Mesenchymal stem cell (in vitro differentiated cells and primary cell): ENCODE data around the gene BCR.

Experiments
- DNase-seq: peaks from one replicate; pipeline ENCODE4 v3.0.0-alpha.2; 2013
- H2AFZ ChIP-seq: one replicate; pipeline ENCODE4 v1.6.1; 2013; ENCODE audit warnings: low read depth, mild to moderate bottlenecking, control low read depth, inconsistent platforms, low read length, moderate library complexity
- H2AK5ac ChIP-seq: 2 replicates; pipeline ENCODE4 v1.6.1; 2013; ENCODE audit warnings: low read length, moderate library complexity, mild to moderate bottlenecking, inconsistent platforms; ENCODE audit not compliant: severe bottlenecking
- H2BK120ac ChIP-seq: one replicate; pipeline ENCODE4 v1.6.1; 2013; ENCODE audit warnings: low read depth, mild to moderate bottlenecking, inconsistent platforms, low read length, moderate library complexity
- H2BK12ac ChIP-seq, 2 experiments: one replicate each; pipeline ENCODE4 v1.6.1; 2013; ENCODE audit warnings: inconsistent platforms in 2 of 2, low read length in 2 of 2, mild to moderate bottlenecking in 2 of 2, moderate library complexity in 2 of 2, control low read depth in 1 of 2
- H2BK15ac ChIP-seq: one replicate; pipeline ENCODE4 v1.6.1; 2013; ENCODE audit warnings: mild to moderate bottlenecking, low read depth, inconsistent platforms; ENCODE audit not compliant: poor library complexity, severe bottlenecking
- H2BK5ac ChIP-seq: 2 replicates; pipeline ENCODE4 v1.6.1; 2013; ENCODE audit warnings: low read depth, mild to moderate bottlenecking, low read length, control low read depth, inconsistent platforms; ENCODE audit not compliant: poor library complexity, severe bottlenecking
- H3K14ac ChIP-seq, 2 experiments: one replicate each; pipeline ENCODE4 v1.6.1; 2013; ENCODE audit warnings: inconsistent platforms in 2 of 2, low read length in 2 of 2, control low read depth in 1 of 2, mild to moderate bottlenecking in 1 of 2, moderate library complexity in 1 of 2
- H3K18ac ChIP-seq, 2 experiments: one replicate each; pipeline ENCODE4 v1.6.1; 2013; ENCODE audit warnings: inconsistent platforms in 2 of 2, low read length in 2 of 2, control low read depth in 1 of 2, low read depth in 1 of 2, mild to moderate bottlenecking in 1 of 2
- H3K23ac ChIP-seq, 2 experiments: one replicate each; pipeline ENCODE4 v1.6.1; 2013; ENCODE audit warnings: inconsistent platforms in 2 of 2, low read length in 2 of 2, mild to moderate bottlenecking in 2 of 2, moderate library complexity in 2 of 2, control low read depth in 1 of 2
- H3K27ac ChIP-seq: 2 replicates; pipeline ENCODE4 v1.5.1; 2013; ENCODE audit warnings: mild to moderate bottlenecking, moderate library complexity, low read length, control low read depth, inconsistent platforms; ENCODE audit not compliant: poor library complexity, severe bottlenecking
- H3K27me3 ChIP-seq, 2 experiments: 2 replicates each; pipeline versions ENCODE4 v1.6.1 to v1.7.0; 2013; ENCODE audit warnings: low read length in 2 of 2, mild to moderate bottlenecking in 2 of 2, moderate library complexity in 2 of 2, control low read depth in 1 of 2, inconsistent platforms in 1 of 2; ENCODE audit not compliant: control insufficient read depth in 1 of 2, insufficient read depth in 1 of 2
- H3K36me3 ChIP-seq, 2 experiments: 2 replicates each; pipeline versions ENCODE4 v1.6.1 to v1.7.0; 2013; ENCODE audit warnings: low read length in 2 of 2, control low read depth in 1 of 2, inconsistent platforms in 1 of 2, low read depth in 1 of 2, mild to moderate bottlenecking in 1 of 2; ENCODE audit not compliant: insufficient read depth in 2 of 2, control insufficient read depth in 1 of 2
- H3K4ac ChIP-seq, 2 experiments: one replicate each; pipeline ENCODE4 v1.6.1; 2013; ENCODE audit warnings: inconsistent platforms in 2 of 2, low read length in 2 of 2, mild to moderate bottlenecking in 2 of 2, moderate library complexity in 2 of 2, control low read depth in 1 of 2, low read depth in 1 of 2
- H3K4me1 ChIP-seq: 2 replicates; pipeline ENCODE4 v1.6.1; 2013; ENCODE audit warnings: low read depth, low read length, control low read depth; ENCODE audit not compliant: control insufficient read depth, insufficient read depth
- H3K4me2 ChIP-seq: 2 replicates; pipeline ENCODE4 v1.6.1; 2013; ENCODE audit warnings: low read length, mild to moderate bottlenecking, inconsistent platforms; ENCODE audit not compliant: poor library complexity, severe bottlenecking
- H3K4me3 ChIP-seq, 2 experiments: 2 replicates each; pipeline versions ENCODE4 v1.5.1 to v1.7.0; 2013; ENCODE audit warnings: low read length in 2 of 2, mild to moderate bottlenecking in 2 of 2, control low read depth in 1 of 2, low read depth in 1 of 2; ENCODE audit not compliant: insufficient read depth in 1 of 2
- H3K79me1 ChIP-seq: replicated peaks from 2 replicates; pipeline ENCODE4 v1.6.1; 2013; ENCODE audit warnings: mild to moderate bottlenecking, control low read depth, low read length, inconsistent platforms; ENCODE audit not compliant: poor library complexity, severe bottlenecking
- H3K9ac ChIP-seq: 2 replicates; pipeline ENCODE4 v1.7.0; 2013; ENCODE audit warnings: mild to moderate bottlenecking, low read length, moderate library complexity
- H3K9me3 ChIP-seq: 2 replicates; pipeline ENCODE4 v1.7.0; 2013; ENCODE audit warnings: mild to moderate bottlenecking, low read length; ENCODE audit not compliant: control insufficient read depth
- H4K8ac ChIP-seq: one replicate; pipeline ENCODE4 v1.6.1; 2013; ENCODE audit warnings: inconsistent platforms, mild to moderate bottlenecking, low read length, moderate library complexity
- H4K91ac ChIP-seq: one replicate; pipeline ENCODE4 v1.6.1; 2013; ENCODE audit warnings: mild to moderate bottlenecking, low read length, inconsistent platforms
- WGBS: methylation state at CpG from one replicate; pipeline ENCODE4 v1.1.7; 2013; ENCODE audit warnings: mixed read lengths; 5-methylcytosine and 5-hydroxymethylcytosine counted together

Gene BCR

DNA sequence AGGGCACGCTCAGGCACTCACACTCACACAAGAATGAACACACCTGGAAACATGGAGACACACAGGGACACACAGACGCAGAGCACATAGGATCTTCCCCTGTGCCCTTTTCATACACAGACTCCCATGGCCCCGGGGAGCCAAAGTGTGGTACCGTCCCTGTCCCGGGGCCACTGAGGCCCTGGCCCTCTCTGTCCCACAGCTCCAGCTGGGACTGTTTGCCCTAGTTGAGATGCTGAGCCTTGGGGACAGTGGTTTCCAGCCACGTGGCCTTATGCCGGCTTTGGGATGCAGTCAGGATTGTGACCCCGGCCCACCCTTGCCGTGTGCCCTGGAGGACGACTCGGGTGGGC is 100.7 kb downstream of the BCR start:
- Histone ChIP-seq H3K14ac (no peak overlapping the region), H2BK12ac (no peak overlapping the region), H2BK15ac (no peak overlapping the region), H2AFZ (no peak overlapping the region), H3K27me3 (no peaks in the 10 kb centered on the region), H3K23ac (no peak overlapping the region), H3K18ac (no peak overlapping the region), H2BK120ac (no peak overlapping the region), H2AK5ac (peak overlapping the region; percentile 66), H3K79me1 (peaks cover 2% of the 10 kb centered on the region), H3K9me3 (no peaks in the 10 kb centered on the region), H3K36me3 (peaks cover 67 to 79% of the 10 kb centered on the region in 2 experiments), H3K4ac (no peak overlapping the region), H3K27ac (no peak overlapping the region), H3K4me3 (no peak overlapping the region), H3K4me1 (peaks cover 28% of the 10 kb centered on the region), H2BK5ac (no peak overlapping the region), H3K9ac (no peak overlapping the region), H3K4me2 (no peak overlapping the region), H4K91ac (no peak overlapping the region), H4K8ac (no peak overlapping the region)
- DNase-seq: no peak
- WGBS: 95% methylated on average over 11 of the region's 11 CpGs

DNA sequence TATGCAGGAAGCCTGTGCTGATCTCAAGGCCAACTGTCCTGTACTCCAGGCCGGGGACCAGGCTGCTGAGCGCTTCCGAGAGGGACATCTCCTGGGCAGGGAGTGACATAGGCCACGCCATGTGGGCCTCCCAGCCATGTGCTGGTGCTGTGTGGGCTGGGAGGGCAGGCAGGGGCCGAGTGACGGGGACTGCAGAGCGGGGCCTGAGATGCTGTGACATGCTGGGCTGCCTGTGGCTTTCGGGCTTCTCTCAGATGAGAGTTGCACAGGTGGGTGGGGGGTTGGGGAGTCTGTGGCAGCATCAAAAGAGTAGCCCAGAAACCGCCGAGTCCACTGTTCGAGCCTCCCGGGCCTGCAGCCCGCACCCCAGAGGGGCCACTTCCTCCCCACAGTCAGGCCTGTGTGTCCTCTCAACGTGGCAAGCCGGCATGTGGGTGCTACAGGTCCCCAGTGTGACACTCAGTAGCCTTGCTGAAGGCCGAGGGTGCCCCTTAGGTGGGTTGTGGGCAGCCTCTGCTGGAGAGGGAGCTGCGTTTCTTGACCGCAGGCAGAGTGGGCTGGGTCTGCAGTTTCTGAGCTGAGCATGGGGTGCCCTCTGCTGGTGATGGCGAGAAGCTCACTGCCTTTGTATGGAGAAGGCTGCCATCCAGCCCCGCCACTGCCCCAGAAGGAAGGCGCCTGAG is 101.2 kb downstream of the BCR start:
- Histone ChIP-seq H2BK12ac (no peak overlapping the region), H3K9me3 (no peaks in the 10 kb centered on the region), H4K91ac (no peak overlapping the region), H2BK15ac (no peak overlapping the region), H2BK5ac (no peak overlapping the region), H3K9ac (no peak overlapping the region), H3K4me1 (peaks cover 31% of the 10 kb centered on the region), H2AK5ac (peak overlapping the region; percentile 66), H3K36me3 (peaks cover 71 to 81% of the 10 kb centered on the region in 2 experiments), H3K4me3 (no peak overlapping the region), H3K79me1 (peaks cover 2% of the 10 kb centered on the region), H3K4me2 (peak overlapping the region; percentile 40), H3K4ac (no peak overlapping the region), H2BK120ac (no peak overlapping the region), H3K27ac (peak overlapping the region; percentile 80), H3K23ac (no peak overlapping the region), H2AFZ (no peak overlapping the region), H3K27me3 (no peaks in the 10 kb centered on the region), H4K8ac (no peak overlapping the region), H3K14ac (no peak overlapping the region), H3K18ac (no peak overlapping the region)
- 59% methylated on average over 20 of the region's 21 CpGs for WGBS
- DNase-seq: peak; percentile 68

DNA sequence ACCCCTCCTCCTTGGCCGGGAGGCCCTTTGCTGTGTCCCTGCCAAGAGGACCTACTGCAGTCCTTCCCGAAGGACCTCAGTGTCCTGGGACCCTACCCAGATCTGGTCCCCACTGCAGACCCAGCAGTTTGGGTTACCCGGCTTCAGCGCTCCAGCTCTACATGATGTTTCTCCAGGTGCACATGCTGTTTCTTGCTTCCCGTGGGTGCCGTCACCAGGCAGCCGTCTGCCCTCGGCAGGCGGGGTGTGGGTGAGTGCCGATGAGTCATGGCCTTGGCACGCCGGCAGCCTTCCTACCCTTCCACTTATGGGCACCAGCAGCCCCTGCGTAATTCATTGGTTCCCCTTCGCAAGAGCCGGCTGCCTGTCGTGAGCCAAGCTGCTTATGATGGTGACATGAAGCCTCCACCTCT is 101.8 kb downstream of the BCR start:
- Histone ChIP-seq H3K18ac (no peak overlapping the region), H2BK120ac (no peak overlapping the region), H3K36me3 (peaks cover 74 to 80% of the 10 kb centered on the region in 2 experiments), H3K9me3 (no peaks in the 10 kb centered on the region), H3K9ac (no peak overlapping the region), H2AFZ (no peak overlapping the region), H2BK15ac (no peak overlapping the region), H3K27ac (peak overlapping the region; percentile 80), H3K79me1 (peaks cover 2% of the 10 kb centered on the region), H2AK5ac (no peak overlapping the region), H3K27me3 (no peaks in the 10 kb centered on the region), H3K14ac (no peak overlapping the region), H3K4ac (no peak overlapping the region), H3K4me1 (peaks cover 31% of the 10 kb centered on the region), H2BK12ac (no peak overlapping the region), H2BK5ac (no peak overlapping the region), H4K91ac (no peak overlapping the region), H3K4me2 (peak overlapping the region; percentile 40), H4K8ac (no peak overlapping the region), H3K4me3 (no peak overlapping the region), H3K23ac (no peak overlapping the region)
- 66% methylated on average over 16 of the region's 16 CpGs for WGBS
- peak; percentile 12 for DNase-seq

DNA sequence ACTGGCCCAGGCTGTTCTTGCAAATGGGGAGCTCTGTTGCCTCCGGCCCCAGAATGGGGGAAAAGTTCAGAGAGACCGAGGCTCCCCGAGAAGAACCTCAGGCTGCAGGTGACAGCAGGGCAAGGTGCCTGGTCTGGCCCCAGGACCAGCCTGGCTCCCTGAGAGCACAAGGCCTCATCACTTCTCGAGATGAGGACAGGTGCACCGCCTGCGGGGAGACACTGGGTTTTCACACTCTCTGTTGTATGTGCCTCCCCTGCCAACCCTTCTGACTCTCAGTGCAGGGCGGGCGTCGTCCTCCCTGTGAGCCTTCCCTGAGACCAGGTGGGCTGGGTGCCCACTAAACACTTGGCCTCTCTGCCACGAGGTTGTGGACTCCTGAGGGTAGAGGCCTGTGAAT is 102.2 kb downstream of the BCR start:
- Histone ChIP-seq H3K9ac (no peak overlapping the region), H3K14ac (no peak overlapping the region), H2BK5ac (peak overlapping the region; percentile 36), H3K4me3 (no peak overlapping the region), H3K23ac (no peak overlapping the region), H3K4me2 (no peak overlapping the region), H3K18ac (no peak overlapping the region), H4K91ac (no peak overlapping the region), H2BK120ac (no peak overlapping the region), H3K4me1 (peaks cover 31% of the 10 kb centered on the region), H3K27me3 (no peaks in the 10 kb centered on the region), H4K8ac (no peak overlapping the region), H3K9me3 (no peaks in the 10 kb centered on the region), H3K27ac (peak overlapping the region; percentile 51), H2BK12ac (no peak overlapping the region), H3K79me1 (peaks cover 2% of the 10 kb centered on the region), H2AFZ (no peak overlapping the region), H3K36me3 (peaks cover 75 to 80% of the 10 kb centered on the region in 2 experiments), H2AK5ac (peak overlapping the region; percentile 42), H3K4ac (no peak overlapping the region), H2BK15ac (no peak overlapping the region)
- DNase-seq: no peak
- WGBS: 97% methylated on average over 10 of the region's 10 CpGs
